HepG2 (cell line): Measurements from ENCODE around the gene KCNJ14. TPM values are rescaled to one million over a fixed set of nuclear protein-coding genes. Genes with fewer than 3 reads are reported as not detected.
A peak's percentile ranks its signal among the peaks of the same experiment; 100 is the strongest.

Experiments used
- CENPT ChIP-seq: sonication (generic); formaldehyde crosslinking; IDR thresholded peaks from 2 replicates; pipeline ENCODE4 v1.8.0; 2022; ENCODE audit warnings: low read depth, mild to moderate bottlenecking, moderate library complexity, missing genetic modification reagents
- EHMT2 ChIP-seq: fragments of 200-600 bp; sonication (generic); IDR thresholded peaks from 2 replicates; pipeline ENCODE4 v1.7.0; 2017; ENCODE audit warnings: antibody characterized with exemption, low read depth, low read length, borderline replicate concordance
- ELF1 ChIP-seq: sonication (generic); formaldehyde crosslinking; IDR thresholded peaks from 2 replicates; pipeline ENCODE4 v1.4.0; 2020; ENCODE audit warnings: missing genetic modification reagents
- ESRRA ChIP-seq: sonication (generic); formaldehyde crosslinking; IDR thresholded peaks from 2 replicates; pipeline ENCODE4 v1.5.1; 2020; ENCODE audit warnings: mild to moderate bottlenecking, low read depth, missing genetic modification reagents
- EZH2 ChIP-seq: conservative IDR thresholded peaks from 2 replicates; pipeline ENCODE4 v1.6.1; 2012; ENCODE audit warnings: mild to moderate bottlenecking, low read depth, low read length, moderate library complexity
- GLI4 ChIP-seq: sonication (generic); formaldehyde crosslinking; IDR thresholded peaks from 2 replicates; pipeline ENCODE4 v1.5.1; 2020; ENCODE audit warnings: missing genetic modification reagents, mild to moderate bottlenecking, moderate library complexity, borderline replicate concordance
- HMG20B ChIP-seq: conservative IDR thresholded peaks from 2 replicates; pipeline ENCODE4 v1.6.1; 2016; ENCODE audit warnings: missing genetic modification reagents, missing compliant biosample characterization
- HNRNPLL ChIP-seq: fragments of 200-400 bp; formaldehyde crosslinking; IDR thresholded peaks from 2 replicates; pipeline ENCODE4 v1.6.1; 2017; ENCODE audit warnings: mild to moderate bottlenecking, low read depth, low read length; ENCODE audit not compliant: poor library complexity, severe bottlenecking
- MAFG ChIP-seq: sonication (generic); formaldehyde crosslinking; IDR thresholded peaks from 2 replicates; pipeline ENCODE4 v1.5.1; 2020; ENCODE audit warnings: mild to moderate bottlenecking, missing genetic modification reagents
- MEIS1 ChIP-seq: sonication (generic); formaldehyde crosslinking; IDR thresholded peaks from 2 replicates; pipeline ENCODE4 v1.9.0; 2021; ENCODE audit warnings: mild to moderate bottlenecking, missing genetic modification reagents, moderate library complexity, borderline replicate concordance
- MIER3 ChIP-seq: IDR thresholded peaks from 2 replicates; pipeline ENCODE4 v1.6.1; 2016; ENCODE audit warnings: missing compliant biosample characterization, borderline replicate concordance
- MLXIP ChIP-seq: sonication (generic); formaldehyde crosslinking; IDR thresholded peaks from 2 replicates; pipeline ENCODE4 v1.9.0; 2021; ENCODE audit warnings: missing genetic modification reagents, borderline replicate concordance
- PAWR ChIP-seq: sonication (generic); formaldehyde crosslinking; IDR thresholded peaks from 2 replicates; pipeline ENCODE4 v1.4.0; 2020; ENCODE audit warnings: missing genetic modification reagents, mild to moderate bottlenecking, borderline replicate concordance
- RXRB ChIP-seq: IDR thresholded peaks from 2 replicates; pipeline ENCODE4 v1.6.1; 2016; ENCODE audit warnings: borderline replicate concordance, missing genetic modification reagents, missing compliant biosample characterization
- YEATS4 ChIP-seq: sonication (generic); formaldehyde crosslinking; IDR thresholded peaks from 2 replicates; pipeline ENCODE4 v1.4.0; 2020; ENCODE audit warnings: missing genetic modification reagents, borderline replicate concordance
- ZBTB38 ChIP-seq: sonication (generic); formaldehyde crosslinking; IDR thresholded peaks from 2 replicates; pipeline ENCODE4 v1.5.1; 2020; ENCODE audit warnings: mild to moderate bottlenecking, missing genetic modification reagents
- ZMAT5 ChIP-seq: sonication (generic); formaldehyde crosslinking; IDR thresholded peaks from 2 replicates; pipeline ENCODE4 v1.5.0; 2020; ENCODE audit warnings: mild to moderate bottlenecking, low read depth, missing genetic modification reagents, borderline replicate concordance
- ZNF10 ChIP-seq: sonication (generic); formaldehyde crosslinking; IDR thresholded peaks from 2 replicates; pipeline ENCODE4 v1.4.0; 2020; ENCODE audit warnings: mild to moderate bottlenecking, low read depth, missing genetic modification reagents, borderline replicate concordance
- ZNF17 ChIP-seq: sonication (generic); formaldehyde crosslinking; IDR thresholded peaks from 2 replicates; pipeline ENCODE4 v1.5.0; 2020; ENCODE audit warnings: mild to moderate bottlenecking, missing genetic modification reagents
- ZNF549 ChIP-seq: sonication (generic); formaldehyde crosslinking; IDR thresholded peaks from 2 replicates; pipeline ENCODE4 v1.5.0; 2020; ENCODE audit warnings: missing genetic modification reagents
- ZNF570 ChIP-seq: sonication (generic); formaldehyde crosslinking; IDR thresholded peaks from 2 replicates; pipeline ENCODE4 v1.4.0; 2020; ENCODE audit warnings: mild to moderate bottlenecking, missing genetic modification reagents, borderline replicate concordance
- ZNF770 ChIP-seq: sonication (generic); formaldehyde crosslinking; IDR thresholded peaks from 2 replicates; pipeline ENCODE4 v1.5.0; 2020; ENCODE audit warnings: mild to moderate bottlenecking, missing genetic modification reagents
- ZNF883 ChIP-seq: sonication (generic); formaldehyde crosslinking; IDR thresholded peaks from 2 replicates; pipeline ENCODE4 v1.5.1; 2020; ENCODE audit warnings: mild to moderate bottlenecking, missing genetic modification reagents; ENCODE audit errors: not compliant biosample characterization
- ZSCAN21 ChIP-seq: sonication (generic); formaldehyde crosslinking; IDR thresholded peaks from 2 replicates; pipeline ENCODE4 v1.8.0; 2022; ENCODE audit warnings: mild to moderate bottlenecking, missing genetic modification reagents, moderate library complexity, borderline replicate concordance
- ZSCAN9 ChIP-seq: IDR thresholded peaks from 2 replicates; pipeline ENCODE4 v1.6.1; 2016; ENCODE audit warnings: borderline replicate concordance
- polyA plus RNA-seq, 8 experiments: library from polyadenylated mRNA; depleted of rRNA in 3 of 8; stranded (reverse) in 7 of 8; unstranded in 1 of 8; fragments of >200 nt; fragmentation: Illumina TruSeq in 4 of 8; extraction: Trizol in 4 of 8; gene quantifications; 2 replicates each; pipeline versions ENCODE4 v1.2.1 to v1.2.3, GENCODE V29; 2011 to 2016; ENCODE audit warnings: low read depth in 4 of 8, missing spikeins in 1 of 8, mixed read lengths in 1 of 8; ENCODE audit not compliant: insufficient read depth in 1 of 8
- total RNA-seq, 5 experiments: library from RNA; depleted of rRNA; stranded (reverse); fragments of >200 nt; fragmentation: Illumina TruSeq; extraction: Trizol; gene quantifications; 2 replicates each; pipeline ENCODE4 v1.2.3, GENCODE V29; 2016; ENCODE audit warnings: low read depth in 1 of 5

KCNJ14 gene
- total and polyA plus RNA-seq, 2 of the 13 experiments (the other 11 are each of a cell fraction or from before 2014, with no cell fraction given) = 0.20 to 0.51 TPM

GRCh38 chr19:48501494-48502349 lies 46.3 kb downstream of the KCNJ14 start (continued):
- TF ChIP-seq ZMAT5 (CRISPR knock-in tag) (no peak), ZNF570 (CRISPR knock-in tag) (no peak), HMG20B (CRISPR knock-in tag) (no peak), ZNF549 (no peak), ZSCAN21 (no peak), PAWR (no peak), ESRRA (no peak), ELF1 (CRISPR knock-in tag) (no peak), ZNF770 (CRISPR knock-in tag) (no peak), RXRB (CRISPR knock-in tag) (no peak), EHMT2 (no peak), ZNF10 (CRISPR knock-in tag) (no peak), ZNF17 (CRISPR knock-in tag) (no peak), ZSCAN9 (CRISPR knock-in tag) (no peak), MIER3 (no peak), ZNF883 (CRISPR knock-in tag) (no peak), CENPT (CRISPR knock-in tag) (no peak), HNRNPLL (peak; percentile 84), MLXIP (CRISPR knock-in tag) (no peak), YEATS4 (CRISPR knock-in tag) (no peak), ZBTB38 (CRISPR knock-in tag) (0 out of 2 replicates have a peak, but pooled peaks have one; percentile 5), EZH2 (no peak), GLI4 (CRISPR knock-in tag) (no peak), MAFG (CRISPR knock-in tag) (no peak), MEIS1 (CRISPR knock-in tag) (no peak; the same call in 1 of the 2 replicates)
